ENCODE measurements around the gene NTRK1. TPM values are rescaled to one million over a fixed set of nuclear protein-coding genes. Genes with fewer than 3 reads are reported as not detected.

Gene NTRK1
- total RNA-seq, 1 donor from 2014 or later: 0.20 TPM

- DNase-seq: no peak
These were observed 38.5 kb downstream of the NTRK1 start for GRCh38 chr1:156898971-156899664.

DNA sequence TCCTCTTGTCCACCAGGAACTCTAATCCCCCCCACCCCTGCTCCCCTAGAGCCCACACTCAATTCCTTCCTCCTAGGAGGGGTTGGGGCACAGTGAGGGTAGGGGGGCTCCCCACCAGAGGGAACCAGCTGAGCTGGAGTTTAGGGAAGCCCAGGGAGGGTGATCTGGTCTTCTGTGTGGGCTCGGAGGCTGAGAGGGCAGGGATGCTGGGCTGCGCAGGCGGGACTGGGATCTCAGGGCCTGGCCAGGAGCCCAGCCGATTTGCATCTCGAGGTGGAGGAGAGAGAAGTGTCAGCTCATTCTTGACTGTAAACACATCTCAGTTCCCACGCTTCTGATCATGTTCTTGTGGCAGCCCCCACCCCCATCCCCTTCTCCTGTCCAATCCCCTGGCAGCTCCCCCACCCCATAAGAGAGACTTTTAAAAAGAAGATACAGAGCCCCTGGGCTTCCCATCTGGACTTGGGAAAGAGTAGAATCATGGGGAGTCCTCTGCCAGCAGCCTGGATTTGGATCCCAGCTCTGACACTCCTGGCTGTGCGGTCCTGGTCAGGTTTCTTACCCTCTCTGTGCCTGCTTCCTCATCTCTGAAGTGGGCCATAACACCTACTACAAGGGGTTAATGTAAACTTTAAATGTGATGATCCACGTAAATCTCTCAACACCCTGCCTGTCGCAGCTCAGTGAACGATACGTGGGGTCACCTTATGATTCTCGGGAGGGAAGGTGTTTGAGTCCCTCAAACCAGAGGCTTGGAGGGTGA lies 39.5 kb downstream of the NTRK1 start:
- peak; percentile 36 for DNase-seq

GRCh38 chr1:156900896-156901589 lies 40.4 kb downstream of the NTRK1 start:
- no peak for DNase-seq

DNA sequence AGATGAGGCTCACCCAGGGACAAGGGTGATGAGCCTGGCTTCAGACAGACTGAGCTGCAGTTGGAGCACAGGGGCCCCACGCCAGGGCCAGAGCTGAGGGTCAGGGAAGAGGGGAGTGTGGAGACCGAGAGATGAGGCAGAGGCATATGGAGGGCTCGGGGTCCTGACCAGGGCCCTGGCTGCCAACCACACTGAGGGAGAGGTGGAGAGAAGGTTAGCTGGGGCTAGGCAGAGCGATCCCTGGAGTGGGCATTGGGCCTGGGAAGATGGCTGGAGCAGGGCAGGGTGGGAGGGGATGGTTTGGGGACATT lies 40.9 kb downstream of the NTRK1 start:
- no peak for DNase-seq

GRCh38 chr1:156901966-156902915 lies 41.6 kb downstream of the NTRK1 start:
- DNase-seq: no peak

GRCh38 chr1:156903328-156904091 lies 42.8 kb downstream of the NTRK1 start:
- DNase-seq: no peak

DNA sequence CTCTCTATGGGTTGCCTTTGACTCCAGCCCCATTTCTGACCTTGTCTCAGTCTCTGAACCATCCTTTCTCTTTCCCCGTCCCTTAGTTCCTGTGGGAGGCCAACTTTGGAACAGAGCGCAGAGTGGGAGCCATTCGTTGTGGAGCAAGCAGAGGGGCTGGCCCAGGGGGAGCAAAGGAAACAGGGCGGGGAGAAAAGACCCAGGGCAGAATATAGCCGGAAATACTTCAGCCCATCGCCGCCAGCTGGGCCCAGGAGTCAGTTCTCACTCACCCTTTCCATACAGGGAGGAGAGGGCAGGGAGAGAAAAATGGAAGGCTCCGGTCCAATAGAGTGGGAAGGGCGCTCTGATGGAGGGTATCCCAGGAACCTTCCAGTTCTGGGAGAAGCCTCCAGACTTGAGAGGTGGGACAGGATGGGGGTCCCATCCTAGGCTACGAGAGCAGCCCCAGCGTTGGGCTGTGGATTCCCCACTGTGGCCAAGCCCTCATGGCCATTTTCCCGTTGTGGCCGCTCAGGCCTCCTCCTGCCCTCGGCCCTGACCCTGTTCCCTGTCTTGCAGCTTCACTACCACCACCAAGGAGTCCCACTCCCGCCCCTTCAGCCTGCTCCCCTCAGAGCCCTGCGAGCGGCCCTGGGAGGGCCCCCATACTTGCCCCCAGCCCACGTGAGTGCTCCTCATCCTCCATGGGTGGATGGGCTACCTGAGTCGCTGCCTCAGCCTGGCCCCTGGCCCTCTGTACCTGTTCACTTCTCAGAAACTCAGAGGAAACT lies 43.7 kb downstream of the NTRK1 start:
- no peak for DNase-seq

GRCh38 chr1:156905176-156905575 lies 44.5 kb downstream of the NTRK1 start:
- no peak for DNase-seq

GRCh38 chr1:156905651-156906050 lies 45.0 kb downstream of the NTRK1 start:
- DNase-seq: no peak

GRCh38 chr1:156906206-156906906 lies 45.7 kb downstream of the NTRK1 start:
- DNase-seq: no peak

DNA sequence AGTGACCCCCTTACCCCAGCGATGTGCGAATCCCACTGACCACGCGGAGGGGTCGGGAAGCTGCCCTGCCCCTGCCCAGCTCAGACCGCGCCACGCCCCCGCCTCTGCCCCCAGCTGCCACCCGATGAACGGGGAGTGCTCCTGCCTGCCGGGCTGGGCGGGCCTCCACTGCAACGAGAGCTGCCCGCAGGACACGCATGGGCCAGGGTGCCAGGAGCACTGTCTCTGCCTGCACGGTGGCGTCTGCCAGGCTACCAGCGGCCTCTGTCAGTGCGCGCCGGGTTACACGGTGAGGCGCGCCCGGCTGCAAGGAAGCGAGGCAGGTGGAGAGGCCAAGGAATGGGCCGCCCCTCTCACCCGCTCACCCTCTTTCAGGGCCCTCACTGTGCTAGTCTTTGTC lies 47.9 kb downstream of the NTRK1 start:
- DNase-seq: no peak

DNA sequence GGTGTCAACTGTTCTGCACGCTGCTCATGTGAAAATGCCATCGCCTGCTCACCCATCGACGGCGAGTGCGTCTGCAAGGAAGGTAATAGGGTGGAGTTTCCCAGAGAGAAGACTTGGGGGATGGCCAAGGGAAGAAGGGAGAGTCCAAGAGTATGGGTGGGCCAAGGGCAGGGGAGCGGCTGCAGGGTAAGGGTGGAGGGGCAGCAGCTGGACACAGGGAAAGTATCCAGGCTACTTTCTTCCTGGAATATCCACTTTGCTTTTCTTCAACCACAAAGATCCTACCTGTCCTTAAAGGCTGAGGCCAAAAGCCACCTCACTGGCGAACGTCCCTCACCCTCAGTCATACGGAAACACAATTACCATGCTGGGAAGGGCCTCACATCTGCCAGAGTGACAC lies 48.3 kb downstream of the NTRK1 start:
- no peak for DNase-seq

DNA sequence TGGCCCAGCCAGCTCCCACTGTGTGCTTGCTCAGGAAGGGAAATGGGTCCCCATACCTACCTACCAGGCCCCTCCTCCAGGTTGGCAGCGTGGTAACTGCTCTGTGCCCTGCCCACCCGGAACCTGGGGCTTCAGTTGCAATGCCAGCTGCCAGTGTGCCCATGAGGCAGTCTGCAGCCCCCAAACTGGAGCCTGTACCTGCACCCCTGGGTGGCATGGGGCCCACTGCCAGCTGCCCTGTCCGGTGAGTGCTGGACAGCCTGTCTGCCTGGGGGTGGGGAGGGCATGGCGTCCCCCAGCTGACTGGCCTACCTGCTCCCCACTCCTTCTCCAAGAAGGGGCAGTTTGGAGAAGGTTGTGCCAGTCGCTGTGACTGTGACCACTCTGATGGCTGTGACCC lies 49.0 kb downstream of the NTRK1 start:
- DNase-seq: no peak

- DNase-seq: no peak
These were observed 49.7 kb downstream of the NTRK1 start for GRCh38 chr1:156910309-156910782.

- DNase-seq: peak; percentile 11
These were observed 51.1 kb downstream of the NTRK1 start for GRCh38 chr1:156911577-156912298.

DNA sequence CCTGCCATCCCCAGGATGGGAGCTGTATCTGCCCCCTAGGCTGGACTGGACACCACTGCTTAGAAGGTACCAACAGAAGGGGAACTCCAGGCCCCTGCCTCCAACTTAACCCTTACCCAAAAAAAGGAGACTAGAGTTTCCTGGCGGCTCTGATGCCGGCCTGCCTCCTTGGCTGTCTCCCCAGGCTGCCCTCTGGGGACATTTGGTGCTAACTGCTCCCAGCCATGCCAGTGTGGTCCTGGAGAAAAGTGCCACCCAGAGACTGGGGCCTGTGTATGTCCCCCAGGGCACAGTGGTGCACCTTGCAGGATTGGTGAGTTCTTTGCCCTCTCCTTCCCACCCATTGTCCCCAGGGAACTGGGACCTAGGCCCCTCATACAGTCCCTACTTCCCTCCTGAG lies 51.6 kb downstream of the NTRK1 start:
- no peak for DNase-seq

GRCh38 chr1:156912861-156913808 lies 52.5 kb downstream of the NTRK1 start:
- DNase-seq: peak; percentile 61

DNA sequence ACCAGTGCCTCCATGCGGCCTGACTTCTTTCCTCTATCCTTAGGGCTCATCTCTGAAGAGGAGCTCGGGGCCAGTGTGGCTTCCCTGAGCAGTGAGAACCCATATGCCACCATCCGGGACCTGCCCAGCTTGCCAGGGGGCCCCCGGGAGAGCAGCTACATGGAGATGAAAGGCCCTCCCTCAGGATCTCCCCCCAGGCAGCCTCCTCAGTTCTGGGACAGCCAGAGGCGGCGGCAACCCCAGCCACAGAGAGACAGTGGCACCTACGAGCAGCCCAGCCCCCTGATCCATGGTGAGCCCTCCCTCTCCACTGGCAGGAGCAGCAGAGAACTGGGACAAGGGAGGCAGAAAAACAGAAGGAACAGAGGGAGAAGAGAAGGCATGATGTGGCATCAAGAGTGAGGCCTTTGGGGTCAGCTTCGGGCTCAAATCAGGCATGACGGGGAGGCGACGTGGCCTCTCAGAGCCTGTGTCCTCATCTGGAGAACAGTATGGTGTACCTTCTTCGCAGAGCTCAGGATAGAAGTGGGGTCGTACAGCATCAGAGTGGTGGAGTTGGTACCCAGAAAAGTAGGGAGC lies 53.2 kb downstream of the NTRK1 start:
- no peak for DNase-seq

All from skin of body (tissue), 2 donors.